OCI-LY1 (cell line): ENCODE data around the gene HMCES.

Experiments
- CTCF ChIP-seq: fragments of 200-600 bp; sonication (generic), shearing (Covaris generic); IDR thresholded peaks from 2 replicates; pipeline ENCODE4 v1.5.1; 2017; ENCODE audit warnings: mild to moderate bottlenecking, antibody characterized with exemption, low read length, moderate library complexity, mixed read lengths
- EZH2 ChIP-seq: fragments of 200-600 bp; sonication (generic), shearing (Covaris generic); IDR thresholded peaks from 2 replicates; pipeline ENCODE4 v1.8.0; 2017; ENCODE audit warnings: borderline replicate concordance, mixed run types, mild to moderate bottlenecking, antibody characterized with exemption, low read length, moderate library complexity, mixed read lengths

- TF ChIP-seq CTCF (no peak), EZH2 (no peak)
These were observed 39.5 kb upstream of the HMCES start for GRCh38 chr3:129238945-129239705.
